ENCODE results near the gene TAPT1.
"Not testable (repeated sequence)": the region's sequence is repeated elsewhere in the genome, so short reads cannot be mapped to it uniquely, and the experiment has no call there.

Gene TAPT1

DNA sequence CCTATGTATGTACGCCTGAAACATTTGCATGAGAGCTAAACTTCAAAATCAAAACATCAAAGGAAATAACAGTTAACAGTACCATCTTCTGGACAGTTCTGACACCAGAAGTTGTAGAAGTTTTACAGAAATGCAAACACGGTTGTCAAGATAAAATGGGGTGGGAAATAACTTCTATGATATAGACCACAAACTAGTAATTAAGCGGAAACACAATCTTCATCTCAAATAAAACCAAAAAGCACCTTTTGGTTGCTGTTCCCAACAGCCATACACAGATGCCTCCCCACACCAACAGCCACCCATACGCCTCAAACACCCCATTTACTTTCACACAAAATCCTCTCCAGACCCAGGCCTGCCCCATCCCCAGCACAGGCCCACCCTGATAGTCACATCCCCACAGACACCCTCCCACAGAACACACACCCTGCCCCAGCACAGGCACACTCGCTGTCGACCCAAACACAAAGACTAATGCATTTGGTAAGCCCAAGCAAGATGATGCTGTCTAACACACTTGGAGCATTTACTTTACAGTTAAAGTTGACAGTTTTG, 64.3 kb downstream of the TAPT1 start:
- no peaks in the 10 kb centered on the region for H3K9me3 ChIP-seq (ENCODE audit: control insufficient read depth, insufficient read depth, low read length)
- no peaks in the 10 kb centered on the region for H3K36me3 ChIP-seq (ENCODE audit: control insufficient read depth, insufficient read depth, low read length)
- no peak overlapping the region for H3K4me3 ChIP-seq (ENCODE audit: low read depth, low read length)
- H3K4me1 ChIP-seq (ENCODE audit: control insufficient read depth, insufficient read depth, low read length) = no peaks in the 10 kb centered on the region
- H3K27me3 ChIP-seq (ENCODE audit: control insufficient read depth, insufficient read depth, low read length) = no peaks in the 10 kb centered on the region
- no peak overlapping the region for H3K9ac ChIP-seq (ENCODE audit: low read depth, low read length)

DNA sequence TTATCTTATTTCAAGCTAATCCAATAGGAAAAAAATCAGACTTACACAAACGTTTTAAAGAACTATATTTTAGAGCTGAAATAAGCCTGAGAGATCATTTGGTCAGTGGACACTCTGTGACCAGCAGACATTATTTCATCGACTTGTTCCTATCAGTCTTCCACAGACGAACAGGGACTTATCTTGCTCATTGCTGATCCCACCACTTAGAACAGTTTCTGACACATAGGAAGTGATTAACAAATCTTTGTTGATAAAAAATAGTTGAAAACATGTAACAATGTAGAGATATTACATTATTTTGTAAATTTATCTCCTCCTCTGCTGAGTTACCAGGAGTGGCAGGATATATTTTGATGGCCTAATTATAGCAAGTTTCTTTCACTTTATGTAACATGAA, 65.8 kb downstream of the TAPT1 start:
- Histone ChIP-seq H3K27me3 (ENCODE audit: control insufficient read depth, insufficient read depth, low read length) (no peaks in the 10 kb centered on the region), H3K4me1 (ENCODE audit: control insufficient read depth, insufficient read depth, low read length) (no peaks in the 10 kb centered on the region), H3K9me3 (ENCODE audit: control insufficient read depth, insufficient read depth, low read length) (no peaks in the 10 kb centered on the region), H3K36me3 (ENCODE audit: control insufficient read depth, insufficient read depth, low read length) (no peaks in the 10 kb centered on the region), H3K4me3 (ENCODE audit: low read depth, low read length) (no peak overlapping the region), H3K9ac (ENCODE audit: low read depth, low read length) (no peak overlapping the region)

DNA sequence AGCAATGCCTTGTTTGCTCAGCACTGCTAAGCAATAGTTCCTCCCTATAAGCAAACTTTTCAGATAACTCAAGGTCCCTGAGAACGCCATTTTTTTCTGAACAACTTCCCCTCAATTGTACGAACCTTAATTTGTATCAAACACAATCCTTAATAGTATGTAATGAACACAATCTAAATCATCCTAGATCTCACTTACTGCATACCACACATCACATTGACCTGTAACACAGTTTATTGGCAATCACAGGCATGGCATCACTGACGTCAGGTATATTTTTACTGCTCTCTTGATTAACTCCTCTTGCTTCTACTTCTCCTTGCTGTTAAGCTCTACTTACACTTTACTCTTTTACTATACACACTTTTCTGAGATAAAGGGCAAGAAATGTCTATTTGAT, 67.0 kb downstream of the TAPT1 start:
- Histone ChIP-seq H3K4me1 (ENCODE audit: control insufficient read depth, insufficient read depth, low read length) (no peaks in the 10 kb centered on the region), H3K9me3 (ENCODE audit: control insufficient read depth, insufficient read depth, low read length) (no peaks in the 10 kb centered on the region), H3K27me3 (ENCODE audit: control insufficient read depth, insufficient read depth, low read length) (no peaks in the 10 kb centered on the region)

DNA sequence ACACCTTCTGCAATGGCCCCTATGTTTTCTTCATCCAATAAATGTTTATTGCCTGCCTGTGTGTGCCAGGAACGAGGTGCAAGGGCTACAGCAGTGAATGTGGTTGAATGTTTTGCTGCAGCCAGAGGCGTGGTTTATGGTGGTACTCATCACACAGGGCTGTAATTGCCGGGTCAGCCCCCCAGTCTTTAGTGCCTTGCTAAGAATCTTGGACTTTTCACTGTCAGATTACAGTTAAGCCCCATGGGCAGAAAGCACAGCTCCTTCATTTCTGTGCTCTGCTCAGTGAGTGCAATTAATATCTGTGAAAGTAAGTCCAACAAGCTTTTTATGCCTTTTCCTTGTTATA, 67.8 kb downstream of the TAPT1 start:
- no peak overlapping the region for H3K4me3 ChIP-seq (ENCODE audit: low read depth, low read length)
- no peaks in the 10 kb centered on the region for H3K36me3 ChIP-seq (ENCODE audit: control insufficient read depth, insufficient read depth, low read length)
- H3K9me3 ChIP-seq (ENCODE audit: control insufficient read depth, insufficient read depth, low read length) = no peaks in the 10 kb centered on the region
- H3K4me1 ChIP-seq (ENCODE audit: control insufficient read depth, insufficient read depth, low read length) = no peaks in the 10 kb centered on the region
- no peaks in the 10 kb centered on the region for H3K27me3 ChIP-seq (ENCODE audit: control insufficient read depth, insufficient read depth, low read length)
- no peak overlapping the region for H3K9ac ChIP-seq (ENCODE audit: low read depth, low read length)

More for the DNA sequence above, 67.0 kb downstream of the TAPT1 start:
- H3K36me3 ChIP-seq (ENCODE audit: control insufficient read depth, insufficient read depth, low read length) = no peaks in the 10 kb centered on the region
- no peak overlapping the region for H3K9ac ChIP-seq (ENCODE audit: low read depth, low read length)
- no peak overlapping the region for H3K4me3 ChIP-seq (ENCODE audit: low read depth, low read length)

DNA sequence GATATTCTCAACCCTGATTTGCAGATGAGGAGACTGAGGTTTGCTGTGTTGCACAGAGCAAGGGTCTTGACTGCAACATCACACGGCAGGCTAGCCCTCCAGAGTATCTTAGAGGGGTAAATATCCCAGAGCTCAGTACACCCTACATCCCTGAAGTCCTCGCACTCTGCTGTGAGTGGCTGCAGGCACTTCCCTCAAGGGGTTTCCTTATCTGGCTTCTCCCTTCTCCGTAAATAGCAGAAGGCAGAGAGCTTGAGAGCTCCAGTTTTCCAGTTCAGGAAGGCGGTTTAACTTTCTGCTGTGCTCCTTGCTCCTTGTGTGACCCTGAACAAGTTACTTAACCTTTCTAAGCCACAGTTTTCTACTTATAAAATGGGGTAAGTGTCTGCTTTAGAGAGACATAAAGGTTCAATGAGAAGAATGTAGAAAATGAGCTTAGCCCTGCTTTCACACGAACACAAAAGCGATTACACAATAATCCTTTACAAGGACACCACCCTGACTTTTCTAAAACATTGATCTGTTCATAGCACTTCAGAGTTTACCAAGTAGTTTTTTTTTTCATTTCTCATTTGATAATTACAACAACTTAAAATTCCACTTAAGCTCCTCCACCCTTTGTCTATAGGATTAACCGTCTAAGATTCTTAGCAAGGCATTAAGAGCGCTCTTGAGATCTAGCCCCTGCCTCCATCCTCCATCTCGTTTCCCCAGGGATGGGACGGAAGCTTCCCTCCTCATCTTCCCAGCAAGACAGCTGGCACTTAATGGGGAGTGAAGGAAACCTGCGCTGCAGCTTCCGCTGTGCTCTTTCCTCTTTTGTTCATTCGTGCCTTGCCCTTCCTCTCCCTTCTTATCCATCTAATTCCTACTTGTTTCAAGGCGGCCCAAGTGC, 68.4 kb downstream of the TAPT1 start:
- no peak overlapping the region for H3K9ac ChIP-seq (ENCODE audit: low read depth, low read length)
- H3K9me3 ChIP-seq (ENCODE audit: control insufficient read depth, insufficient read depth, low read length) = no peaks in the 10 kb centered on the region
- H3K36me3 ChIP-seq (ENCODE audit: control insufficient read depth, insufficient read depth, low read length) = no peaks in the 10 kb centered on the region
- no peaks in the 10 kb centered on the region for H3K27me3 ChIP-seq (ENCODE audit: control insufficient read depth, insufficient read depth, low read length)
- H3K4me3 ChIP-seq (ENCODE audit: low read depth, low read length) = no peak overlapping the region
- H3K4me1 ChIP-seq (ENCODE audit: control insufficient read depth, insufficient read depth, low read length) = no peaks in the 10 kb centered on the region

DNA sequence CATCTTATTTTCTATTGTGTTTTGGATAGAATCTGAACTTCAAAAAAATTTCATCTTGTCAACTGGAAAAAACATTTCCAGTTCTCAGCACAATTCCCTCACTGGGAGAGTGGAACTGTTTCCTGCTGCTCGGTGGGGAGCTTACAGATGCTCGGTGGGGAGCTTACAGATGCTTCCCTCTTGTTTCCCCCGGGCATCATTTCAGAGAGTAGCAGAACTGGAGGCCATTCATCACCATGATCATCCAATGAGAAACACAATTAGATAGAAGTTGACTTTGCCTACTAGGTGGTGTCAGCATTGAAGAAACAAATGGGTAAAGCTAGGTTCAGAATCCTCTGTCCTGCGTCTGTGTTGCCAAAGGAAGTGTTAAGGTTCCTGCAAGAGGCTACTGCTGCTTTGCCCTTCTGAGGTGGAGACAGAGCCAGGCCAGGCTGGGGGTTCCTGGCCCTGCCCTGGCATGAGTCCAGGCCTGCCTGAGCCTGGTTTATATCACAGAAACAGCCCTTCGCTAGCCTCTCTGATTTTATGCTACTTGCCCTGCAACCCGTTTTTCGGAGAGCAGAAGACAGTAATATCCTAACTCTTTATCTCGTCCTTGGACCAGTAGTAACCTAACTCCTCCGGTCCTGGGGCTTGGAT, 70.6 kb downstream of the TAPT1 start:
- H3K9ac ChIP-seq (ENCODE audit: low read depth, low read length) = no peak overlapping the region
- H3K4me1 ChIP-seq (ENCODE audit: control insufficient read depth, insufficient read depth, low read length) = no peaks in the 10 kb centered on the region
- no peaks in the 10 kb centered on the region for H3K36me3 ChIP-seq (ENCODE audit: control insufficient read depth, insufficient read depth, low read length)
- H3K27me3 ChIP-seq (ENCODE audit: control insufficient read depth, insufficient read depth, low read length) = no peaks in the 10 kb centered on the region
- no peaks in the 10 kb centered on the region for H3K9me3 ChIP-seq (ENCODE audit: control insufficient read depth, insufficient read depth, low read length)
- H3K4me3 ChIP-seq (ENCODE audit: low read depth, low read length) = no peak overlapping the region

DNA sequence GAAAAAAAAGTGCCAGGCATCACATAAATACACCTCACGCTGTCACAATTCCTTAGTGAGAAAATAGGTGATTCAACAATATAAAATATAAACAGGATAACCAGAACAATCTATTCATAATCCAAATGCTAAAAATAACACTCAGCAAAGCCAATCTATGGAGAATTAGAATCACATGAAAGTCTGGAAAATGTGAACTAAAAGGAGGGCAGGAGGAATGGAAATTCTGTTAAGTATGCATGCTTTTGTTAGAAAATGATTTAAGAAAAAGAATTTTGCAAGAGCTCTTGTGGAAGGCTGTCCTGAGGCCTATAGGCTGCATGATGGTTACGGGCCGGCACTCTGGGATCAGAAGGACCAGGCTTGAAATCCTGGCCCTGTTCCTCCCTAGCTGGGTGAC, 71.8 kb downstream of the TAPT1 start:
- H3K9me3 ChIP-seq (ENCODE audit: control insufficient read depth, insufficient read depth, low read length) = no peaks in the 10 kb centered on the region
- H3K4me3 ChIP-seq (ENCODE audit: low read depth, low read length) = no peak overlapping the region
- H3K9ac ChIP-seq (ENCODE audit: low read depth, low read length) = no peak overlapping the region
- H3K27me3 ChIP-seq (ENCODE audit: control insufficient read depth, insufficient read depth, low read length) = no peaks in the 10 kb centered on the region
- H3K4me1 ChIP-seq (ENCODE audit: control insufficient read depth, insufficient read depth, low read length) = no peaks in the 10 kb centered on the region
- H3K36me3 ChIP-seq (ENCODE audit: control insufficient read depth, insufficient read depth, low read length) = no peaks in the 10 kb centered on the region

DNA sequence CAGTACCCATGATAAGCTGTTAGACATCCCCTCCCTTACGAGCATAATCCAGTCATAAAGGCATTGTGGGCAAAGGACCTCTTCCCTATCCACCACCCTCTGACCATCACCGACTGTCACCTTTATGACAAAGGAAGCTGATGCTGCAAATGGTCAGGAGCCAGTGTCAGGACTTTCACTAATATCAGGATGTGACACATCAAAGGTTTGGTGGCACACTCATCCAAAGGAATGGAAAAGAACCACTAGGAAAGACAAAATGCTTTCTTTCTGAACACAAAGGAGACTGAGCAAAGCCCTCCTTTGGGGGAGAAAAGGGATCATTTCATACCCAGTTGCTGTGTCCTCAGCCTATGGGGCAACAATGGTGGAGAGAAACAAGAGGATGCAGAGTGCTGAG, 75.6 kb downstream of the TAPT1 start:
- H3K27me3 ChIP-seq (ENCODE audit: control insufficient read depth, insufficient read depth, low read length) = no peaks in the 10 kb centered on the region
- no peaks in the 10 kb centered on the region for H3K4me1 ChIP-seq (ENCODE audit: control insufficient read depth, insufficient read depth, low read length)
- no peak overlapping the region for H3K4me3 ChIP-seq (ENCODE audit: low read depth, low read length)
- H3K9ac ChIP-seq (ENCODE audit: low read depth, low read length) = no peak overlapping the region
- H3K36me3 ChIP-seq (ENCODE audit: control insufficient read depth, insufficient read depth, low read length) = no peaks in the 10 kb centered on the region
- H3K9me3 ChIP-seq (ENCODE audit: control insufficient read depth, insufficient read depth, low read length) = no peaks in the 10 kb centered on the region

DNA sequence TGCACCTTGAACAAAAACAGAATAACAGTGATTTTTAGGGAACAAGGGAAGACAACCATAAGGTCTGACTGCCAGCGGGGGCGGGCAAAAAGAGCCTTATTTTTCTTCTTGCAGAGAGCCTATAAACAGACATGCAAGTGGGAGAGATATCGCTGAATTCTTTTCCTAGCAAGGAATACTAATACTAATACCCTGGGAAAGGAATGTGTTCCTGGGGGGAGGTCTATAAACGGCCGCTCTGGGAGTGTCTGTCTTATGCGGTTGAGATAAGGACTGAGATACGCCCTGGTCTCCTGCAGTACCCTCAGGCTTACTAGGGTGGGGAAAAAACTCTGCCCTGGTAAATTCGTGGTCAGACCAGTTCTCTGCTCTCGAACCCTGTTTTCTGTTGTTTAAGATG, 81.4 kb downstream of the TAPT1 start:
- H3K36me3 ChIP-seq (ENCODE audit: control insufficient read depth, insufficient read depth, low read length); H3K27me3 ChIP-seq (ENCODE audit: control insufficient read depth, insufficient read depth, low read length); H3K9me3 ChIP-seq (ENCODE audit: control insufficient read depth, insufficient read depth, low read length); H3K9ac ChIP-seq (ENCODE audit: low read depth, low read length); H3K4me1 ChIP-seq (ENCODE audit: control insufficient read depth, insufficient read depth, low read length); H3K4me3 ChIP-seq (ENCODE audit: low read depth, low read length): not testable (repeated sequence)

DNA sequence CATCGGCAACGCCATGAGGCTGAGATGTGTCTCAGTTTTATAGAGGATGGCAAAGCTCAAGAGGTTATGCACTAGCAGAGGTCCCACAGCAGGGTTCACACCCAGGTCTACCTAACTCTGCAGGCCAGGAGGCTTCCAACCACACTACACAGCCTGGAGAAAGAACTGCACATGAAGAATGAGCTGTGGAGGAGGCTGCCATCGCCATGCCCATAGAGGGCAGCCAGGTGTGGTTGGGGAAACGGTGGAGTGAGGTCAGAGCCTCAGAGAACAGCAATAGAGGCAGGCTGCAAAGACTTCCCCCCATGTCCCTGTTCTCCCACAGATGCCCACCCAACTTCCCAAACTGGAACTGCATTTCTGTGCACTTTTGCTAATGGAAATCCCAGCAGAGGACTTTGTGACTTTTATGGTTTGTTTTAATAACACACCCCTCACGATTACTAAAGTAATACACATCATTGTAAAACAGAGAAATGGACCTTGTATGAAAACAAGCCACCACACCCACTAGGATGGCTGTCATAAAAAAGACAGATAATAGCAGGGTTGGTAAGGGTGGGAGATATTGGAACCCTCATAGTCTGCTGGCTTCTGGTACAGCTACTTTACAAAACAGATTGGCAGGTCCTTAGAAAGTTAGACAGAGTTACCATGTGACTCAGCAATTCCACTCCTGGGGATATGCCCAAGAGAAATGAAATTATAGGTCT, 83.5 kb downstream of the TAPT1 start:
- no peaks in the 10 kb centered on the region for H3K4me1 ChIP-seq (ENCODE audit: control insufficient read depth, insufficient read depth, low read length)

DNA sequence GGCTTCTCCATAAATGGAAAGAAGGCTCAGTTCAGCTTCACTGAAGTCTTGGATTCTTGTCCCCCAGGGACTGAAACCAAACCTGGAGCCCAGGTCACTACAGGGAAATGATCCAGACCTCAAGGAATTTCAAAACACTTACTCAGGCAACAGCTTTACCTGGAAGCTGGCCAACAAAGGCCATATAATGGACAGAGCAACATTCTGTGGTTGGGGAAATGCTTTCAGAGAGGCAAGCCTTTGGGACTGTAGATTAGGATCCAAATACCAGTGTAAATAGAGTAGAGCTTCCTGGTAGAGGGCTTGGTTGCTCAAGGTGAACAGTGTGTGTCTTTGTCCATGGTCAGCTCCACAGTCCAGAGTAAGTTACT, 85.4 kb downstream of the TAPT1 start:
- H3K27me3 ChIP-seq (ENCODE audit: control insufficient read depth, insufficient read depth, low read length) = no peaks in the 10 kb centered on the region
- no peaks in the 10 kb centered on the region for H3K4me1 ChIP-seq (ENCODE audit: control insufficient read depth, insufficient read depth, low read length)
- H3K9ac ChIP-seq (ENCODE audit: low read depth, low read length) = no peak overlapping the region
- no peaks in the 10 kb centered on the region for H3K9me3 ChIP-seq (ENCODE audit: control insufficient read depth, insufficient read depth, low read length)
- no peaks in the 10 kb centered on the region for H3K36me3 ChIP-seq (ENCODE audit: control insufficient read depth, insufficient read depth, low read length)
- H3K4me3 ChIP-seq (ENCODE audit: low read depth, low read length) = no peak overlapping the region

More for the DNA sequence above, 83.5 kb downstream of the TAPT1 start:
- H3K9me3 ChIP-seq (ENCODE audit: control insufficient read depth, insufficient read depth, low read length) = no peaks in the 10 kb centered on the region
- no peak overlapping the region for H3K9ac ChIP-seq (ENCODE audit: low read depth, low read length)
- H3K4me3 ChIP-seq (ENCODE audit: low read depth, low read length) = no peak overlapping the region
- no peaks in the 10 kb centered on the region for H3K27me3 ChIP-seq (ENCODE audit: control insufficient read depth, insufficient read depth, low read length)
- H3K36me3 ChIP-seq (ENCODE audit: control insufficient read depth, insufficient read depth, low read length) = no peaks in the 10 kb centered on the region
